Measurements from ENCODE around the gene KCNJ14. TPM values are rescaled to one million over a fixed set of nuclear protein-coding genes. Genes with fewer than 3 reads are reported as not detected.

KCNJ14 gene
- total RNA-seq, 1 experiment from 2014 or later, result 3.6 TPM

DNA sequence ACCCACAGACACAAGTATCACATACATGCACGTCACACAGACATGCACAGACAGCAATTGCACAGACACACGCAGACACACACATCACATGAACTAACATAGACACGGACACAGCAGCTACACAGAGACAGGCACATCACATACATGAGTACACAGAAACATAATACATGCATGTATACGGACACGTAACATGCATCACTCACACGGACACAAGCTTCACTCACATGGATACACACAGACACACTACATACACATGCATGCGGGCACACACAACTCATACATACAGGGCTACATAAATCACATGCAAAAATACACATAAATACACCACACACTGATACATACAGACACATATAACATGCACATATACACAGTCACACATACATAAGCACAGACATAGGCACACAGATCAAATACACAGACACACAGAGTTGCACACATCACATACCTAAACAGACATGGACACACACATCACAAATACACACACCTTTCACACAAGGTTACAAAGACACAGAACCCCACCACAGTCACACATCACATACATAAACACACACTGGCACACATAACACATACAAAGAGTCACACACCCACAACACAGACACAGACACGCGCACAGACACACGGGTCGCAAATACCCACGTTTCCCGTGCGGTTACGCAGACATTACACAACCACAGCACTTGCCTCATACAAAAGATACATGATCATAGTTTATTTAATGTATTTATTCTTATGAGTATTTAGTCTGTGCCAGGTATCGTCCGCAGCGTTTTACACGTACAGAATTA lies 57.3 kb downstream of the KCNJ14 start:
- CTCF ChIA-PET, result no interaction called here
- no peak for DNase-seq
- H3K36me3 Mint-ChIP-seq (ENCODE audit: insufficient read depth, unreplicated experiment), result peaks cover 11% of the 10 kb centered on the region

DNA sequence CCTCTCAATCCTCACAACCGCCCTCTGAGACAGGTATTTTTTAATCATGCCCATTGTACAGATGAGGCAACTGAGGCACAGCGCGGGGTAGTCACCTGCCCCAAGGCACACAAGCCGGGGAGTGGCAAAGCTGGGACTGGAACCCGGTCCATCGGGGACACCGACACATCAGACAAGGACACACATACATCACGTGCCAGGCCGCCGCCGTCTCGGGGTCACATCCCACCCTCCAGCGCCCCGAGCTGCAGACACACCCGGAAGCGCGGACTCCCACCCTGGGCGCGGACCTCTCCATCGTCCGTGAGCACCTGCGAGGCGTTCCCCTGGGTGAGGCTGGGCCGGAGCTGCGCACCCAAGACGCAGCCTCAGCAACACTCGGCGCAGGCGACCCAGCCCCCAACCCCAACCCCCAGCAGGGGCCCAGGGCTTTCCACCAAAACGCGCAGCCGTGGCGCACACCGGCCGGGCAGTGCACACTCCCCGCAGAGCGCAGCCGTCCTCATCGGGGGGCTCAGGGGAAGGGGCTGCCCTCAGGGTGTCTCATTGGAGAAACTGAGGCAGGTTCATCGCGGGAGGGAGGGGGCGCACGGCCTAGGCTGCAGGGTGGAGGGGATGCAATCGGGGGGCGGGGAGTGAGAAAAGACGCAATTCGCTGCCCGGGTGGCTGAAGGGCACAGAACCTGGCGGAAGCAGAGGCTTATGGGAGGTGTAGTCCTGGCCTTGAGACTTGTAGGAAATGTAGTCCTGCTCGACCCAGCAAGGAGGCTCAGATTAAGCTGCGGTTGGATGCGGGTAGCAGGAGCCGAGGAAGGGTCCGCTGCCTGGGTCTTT lies 58.1 kb downstream of the KCNJ14 start:
- H3K27ac Mint-ChIP-seq (ENCODE audit: unreplicated experiment), result peak overlapping the region; percentile 60
- CTCF ChIA-PET, result interaction anchor here (0.6 to 1.2 kb wide), 2 partner anchors 11 to 71 kb away, joined by 3 to 9 read pairs; no protein-coding TSS in a partner anchor
- H3K4me1 ChIP-seq, result peaks cover 18% of the 10 kb centered on the region
- H3K4me1 Mint-ChIP-seq (ENCODE audit: low read depth, unreplicated experiment), result peaks cover 35% of the 10 kb centered on the region
- no peaks in the 10 kb centered on the region for H3K9me3 ChIP-seq
- TF ChIP-seq CTCF (IDR thresholded peaks at IDR 0.05; ENCODE audit: insufficient read depth in 1 of 2, low read depth in 1 of 2, low read length in 1 of 2, severe bottlenecking in 1 of 2, unreplicated experiment in 1 of 2), result no peak
- intact Hi-C loops (cut with micrococcal nuclease; ENCODE audit: unreplicated experiment), result loop anchor here (1.0 to 2.0 kb wide), 2 partner anchors 41 to 45 kb away; no protein-coding TSS in a partner anchor
- H3K4me3 Mint-ChIP-seq (ENCODE audit: unreplicated experiment), result no peak overlapping the region
- no peaks in the 10 kb centered on the region for H3K36me3 ChIP-seq (ENCODE audit: control insufficient read depth, insufficient read depth, low read length)
- H3K27me3 Mint-ChIP-seq (ENCODE audit: insufficient read depth, unreplicated experiment), result no peaks in the 10 kb centered on the region
- no peaks in the 10 kb centered on the region for H3K27me3 ChIP-seq (replicated peaks; ENCODE audit: control insufficient read depth, insufficient read depth, low read length)
- no TSS peak for BruUV-seq (replicated peaks)
- POLR2A ChIA-PET, result interaction anchor here (0.8 to 1.0 kb wide), 3 partner anchors 20 to 45 kb away, joined by 4 read pairs; no protein-coding TSS in a partner anchor
- peak overlapping the region; percentile 83 for H3K4me3 ChIP-seq (ENCODE audit: low read depth, low read length)
- H3K9me3 Mint-ChIP-seq (ENCODE audit: unreplicated experiment), result no peaks in the 10 kb centered on the region
- peaks cover 11% of the 10 kb centered on the region for H3K36me3 Mint-ChIP-seq (ENCODE audit: insufficient read depth, unreplicated experiment)
- peak; percentile 85 to 87 for DNase-seq

More for the DNA sequence above, 57.3 kb downstream of the KCNJ14 start:
- no peaks in the 10 kb centered on the region for H3K36me3 ChIP-seq (ENCODE audit: control insufficient read depth, insufficient read depth, low read length)
- no peaks in the 10 kb centered on the region for H3K9me3 ChIP-seq
- H3K9me3 Mint-ChIP-seq (ENCODE audit: unreplicated experiment), result no peaks in the 10 kb centered on the region
- TSS peak; percentile 57 for BruUV-seq (replicated peaks)
- H3K4me1 Mint-ChIP-seq (ENCODE audit: low read depth, unreplicated experiment), result peaks cover 28% of the 10 kb centered on the region
- no peak overlapping the region for H3K27ac Mint-ChIP-seq (ENCODE audit: unreplicated experiment)
- intact Hi-C loops (cut with micrococcal nuclease; ENCODE audit: unreplicated experiment), result loop anchor here (2.0 kb wide), 1 partner anchor 42 kb away; no protein-coding TSS in a partner anchor
- no peak for TF ChIP-seq CTCF (IDR thresholded peaks at IDR 0.05; ENCODE audit: insufficient read depth in 1 of 2, low read depth in 1 of 2, low read length in 1 of 2, severe bottlenecking in 1 of 2, unreplicated experiment in 1 of 2)
- no peaks in the 10 kb centered on the region for H3K27me3 Mint-ChIP-seq (ENCODE audit: insufficient read depth, unreplicated experiment)
- no peak overlapping the region for H3K4me3 Mint-ChIP-seq (ENCODE audit: unreplicated experiment)
- H3K4me3 ChIP-seq (ENCODE audit: low read depth, low read length), result peak overlapping the region; percentile 83
- peaks cover 19% of the 10 kb centered on the region for H3K4me1 ChIP-seq
- H3K27me3 ChIP-seq (replicated peaks; ENCODE audit: control insufficient read depth, insufficient read depth, low read length), result no peaks in the 10 kb centered on the region
- POLR2A ChIA-PET, result interaction anchor here (0.5 kb wide), 1 partner anchor 343 kb away, joined by 6 read pairs; no protein-coding TSS in a partner anchor

DNA sequence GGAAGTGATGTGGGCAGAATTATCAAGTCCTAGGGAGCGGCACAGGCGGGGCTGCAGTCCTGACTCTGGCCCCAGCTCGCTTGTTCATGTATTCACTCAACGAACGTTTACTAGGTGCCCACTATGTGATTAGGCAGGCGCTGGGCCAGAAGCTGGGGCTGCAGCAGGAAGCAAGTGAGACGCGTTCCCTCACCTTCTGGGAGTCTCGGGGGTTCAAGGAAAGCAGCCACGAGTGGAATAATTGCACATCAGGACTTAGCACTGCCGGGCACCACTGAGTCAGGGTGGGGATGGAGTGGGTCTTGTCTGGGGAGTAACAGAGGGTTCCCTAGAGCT lies 58.7 kb downstream of the KCNJ14 start:
- H3K4me3 ChIP-seq (ENCODE audit: low read depth, low read length), result peak overlapping the region; percentile 16; the same call in 1 of the 2 replicates
- no peak for TF ChIP-seq CTCF (IDR thresholded peaks at IDR 0.05; ENCODE audit: insufficient read depth in 1 of 2, low read depth in 1 of 2, low read length in 1 of 2, severe bottlenecking in 1 of 2, unreplicated experiment in 1 of 2)
- H3K36me3 ChIP-seq (ENCODE audit: control insufficient read depth, insufficient read depth, low read length), result no peaks in the 10 kb centered on the region
- ChIA-PET CTCF (interaction anchor here (1.2 kb wide), 1 partner anchor 70 kb away, joined by 9 read pairs; no protein-coding TSS in a partner anchor), POLR2A (interaction anchor here (0.5 to 1.0 kb wide), 4 partner anchors 21 to 53 kb away, joined by 4 read pairs; no protein-coding TSS in a partner anchor)
- H3K27me3 ChIP-seq (replicated peaks; ENCODE audit: control insufficient read depth, insufficient read depth, low read length), result no peaks in the 10 kb centered on the region
- Mint-ChIP-seq H3K4me3 (ENCODE audit: unreplicated experiment) (no peak overlapping the region), H3K4me1 (ENCODE audit: low read depth, unreplicated experiment) (peaks cover 38% of the 10 kb centered on the region), H3K36me3 (ENCODE audit: insufficient read depth, unreplicated experiment) (peaks cover 11% of the 10 kb centered on the region), H3K27me3 (ENCODE audit: insufficient read depth, unreplicated experiment) (no peaks in the 10 kb centered on the region), H3K27ac (ENCODE audit: unreplicated experiment) (peak overlapping the region; percentile 60), H3K9me3 (ENCODE audit: unreplicated experiment) (no peaks in the 10 kb centered on the region)
- BruUV-seq (replicated peaks), result no TSS peak
- no peak for DNase-seq
- no peaks in the 10 kb centered on the region for H3K9me3 ChIP-seq
- peaks cover 13% of the 10 kb centered on the region for H3K4me1 ChIP-seq
- intact Hi-C loops (cut with micrococcal nuclease; ENCODE audit: unreplicated experiment), result loop anchor here (1.0 kb wide), 1 partner anchor 44 kb away; no protein-coding TSS in a partner anchor
